Ishikawa (cell line): ENCODE data around the gene JMJD8.

ENCODE experiments used
- CEBPB ChIP-seq: IDR thresholded peaks from 2 replicates; pipeline ENCODE4 v1.6.1; 2012
- CREB1 ChIP-seq: IDR thresholded peaks from 2 replicates; pipeline ENCODE4 v1.6.1; 2012; ENCODE audit warnings: low read depth
- EGR1 ChIP-seq: IDR thresholded peaks from 2 replicates; pipeline ENCODE4 v1.6.1; 2012
- EP300 ChIP-seq: IDR thresholded peaks from 2 replicates; pipeline ENCODE4 v1.6.1; 2012; ENCODE audit warnings: borderline replicate concordance
- FOXM1 ChIP-seq: IDR thresholded peaks from 2 replicates; pipeline ENCODE4 v1.6.1; 2012; ENCODE audit warnings: low read depth, borderline replicate concordance
- RAD21 ChIP-seq: IDR thresholded peaks from 2 replicates; pipeline ENCODE4 v1.6.1; 2012; ENCODE audit warnings: low read depth
- TAF1 ChIP-seq: IDR thresholded peaks from 2 replicates; pipeline ENCODE4 v1.6.1; 2012; ENCODE audit warnings: low read depth, mild to moderate bottlenecking
- TCF12 ChIP-seq: IDR thresholded peaks from 2 replicates; pipeline ENCODE4 v1.6.1; 2012; ENCODE audit warnings: low read depth
- YY1 ChIP-seq: IDR thresholded peaks from 2 replicates; pipeline ENCODE4 v1.6.1; 2012; ENCODE audit warnings: low read depth
- TF ChIP-seq, protein P1 (sequence below): IDR thresholded peaks from 2 replicates; pipeline ENCODE4 v1.6.1; 2012; ENCODE audit warnings: low read depth, mild to moderate bottlenecking
- TF ChIP-seq, protein P2 (sequence below): IDR thresholded peaks from 2 replicates; pipeline ENCODE4 v1.6.1; 2012

DNA sequence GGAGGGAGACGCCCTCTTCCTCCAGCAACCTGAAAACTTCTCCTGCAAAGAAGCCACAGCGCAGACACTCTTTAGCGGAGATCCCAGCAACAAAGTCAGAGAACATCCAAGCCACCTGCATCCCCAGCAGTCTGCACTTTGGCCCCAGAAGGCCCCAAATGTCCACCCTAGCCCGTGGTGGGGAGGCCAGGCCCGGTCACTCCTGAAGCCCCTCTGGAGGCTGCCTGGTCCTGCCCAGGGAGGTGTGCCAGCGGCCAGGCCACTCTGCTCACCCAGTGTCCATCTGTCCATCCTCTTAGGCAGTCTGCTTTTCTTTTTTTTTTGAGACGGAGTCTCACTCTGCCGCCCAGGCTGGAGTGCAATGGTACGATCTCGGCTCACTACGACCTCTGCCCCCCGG is 48.2 kb upstream of the JMJD8 start:
- TF ChIP-seq CREB1, result no peak
- TF ChIP-seq EP300, result no peak
- no peak for TF ChIP-seq TAF1
- no peak for TF ChIP-seq FOXM1
- TF ChIP-seq RAD21, result no peak
- TF ChIP-seq, protein P1, sequence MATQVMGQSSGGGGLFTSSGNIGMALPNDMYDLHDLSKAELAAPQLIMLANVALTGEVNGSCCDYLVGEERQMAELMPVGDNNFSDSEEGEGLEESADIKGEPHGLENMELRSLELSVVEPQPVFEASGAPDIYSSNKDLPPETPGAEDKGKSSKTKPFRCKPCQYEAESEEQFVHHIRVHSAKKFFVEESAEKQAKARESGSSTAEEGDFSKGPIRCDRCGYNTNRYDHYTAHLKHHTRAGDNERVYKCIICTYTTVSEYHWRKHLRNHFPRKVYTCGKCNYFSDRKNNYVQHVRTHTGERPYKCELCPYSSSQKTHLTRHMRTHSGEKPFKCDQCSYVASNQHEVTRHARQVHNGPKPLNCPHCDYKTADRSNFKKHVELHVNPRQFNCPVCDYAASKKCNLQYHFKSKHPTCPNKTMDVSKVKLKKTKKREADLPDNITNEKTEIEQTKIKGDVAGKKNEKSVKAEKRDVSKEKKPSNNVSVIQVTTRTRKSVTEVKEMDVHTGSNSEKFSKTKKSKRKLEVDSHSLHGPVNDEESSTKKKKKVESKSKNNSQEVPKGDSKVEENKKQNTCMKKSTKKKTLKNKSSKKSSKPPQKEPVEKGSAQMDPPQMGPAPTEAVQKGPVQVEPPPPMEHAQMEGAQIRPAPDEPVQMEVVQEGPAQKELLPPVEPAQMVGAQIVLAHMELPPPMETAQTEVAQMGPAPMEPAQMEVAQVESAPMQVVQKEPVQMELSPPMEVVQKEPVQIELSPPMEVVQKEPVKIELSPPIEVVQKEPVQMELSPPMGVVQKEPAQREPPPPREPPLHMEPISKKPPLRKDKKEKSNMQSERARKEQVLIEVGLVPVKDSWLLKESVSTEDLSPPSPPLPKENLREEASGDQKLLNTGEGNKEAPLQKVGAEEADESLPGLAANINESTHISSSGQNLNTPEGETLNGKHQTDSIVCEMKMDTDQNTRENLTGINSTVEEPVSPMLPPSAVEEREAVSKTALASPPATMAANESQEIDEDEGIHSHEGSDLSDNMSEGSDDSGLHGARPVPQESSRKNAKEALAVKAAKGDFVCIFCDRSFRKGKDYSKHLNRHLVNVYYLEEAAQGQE, result no peak
- TF ChIP-seq EGR1, result no peak
- TF ChIP-seq YY1, result no peak
- TF ChIP-seq, protein P2, sequence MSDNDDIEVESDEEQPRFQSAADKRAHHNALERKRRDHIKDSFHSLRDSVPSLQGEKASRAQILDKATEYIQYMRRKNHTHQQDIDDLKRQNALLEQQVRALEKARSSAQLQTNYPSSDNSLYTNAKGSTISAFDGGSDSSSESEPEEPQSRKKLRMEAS, result no peak
- no peak for TF ChIP-seq CEBPB
- no peak for TF ChIP-seq TCF12
